Measurements from ENCODE around the gene XRCC5.

GRCh38 chr2:216164576-216164975 lies 55.4 kb downstream of the XRCC5 start:
- TF ChIP-seq POLR2A (IDR thresholded peaks at IDR 0.05) (no peak), CTCF (IDR thresholded peaks at IDR 0.05) (no peak)
